Coronary artery (tissue), 2 donors: ENCODE measurements around the gene MORN5.
A peak's percentile ranks its signal among the peaks of the same experiment; 100 is the strongest.

Experiments
- DNase-seq: peaks from one replicate; pipeline ENCODE4 v3.0.0-alpha.2; 2017; ENCODE audit warnings: low spot score
- H3K27ac ChIP-seq, 2 donors: fragments of 200-600 bp; sonication (generic); one replicate each; pipeline ENCODE4 v1.5.1; 2016 to 2019
- H3K4me3 ChIP-seq: fragments of 200-600 bp; sonication (generic); 2 replicates; pipeline ENCODE4 v1.5.1; 2016; ENCODE audit warnings: mild to moderate bottlenecking, moderate library complexity
- TF ChIP-seq, protein P1 (sequence below): fragments of 200-600 bp; sonication (generic); IDR thresholded peaks from one replicate; pipeline ENCODE4 v1.5.1; 2019; ENCODE audit warnings: antibody characterized with exemption

MORN5 gene

GRCh38 chr9:122214507-122214906 lies 54.8 kb downstream of the MORN5 start:
- Histone ChIP-seq H3K4me3 (peak overlapping the region; percentile 69), H3K27ac (no peak overlapping the region)
- DNase-seq, result no peak
- TF ChIP-seq, protein P1, sequence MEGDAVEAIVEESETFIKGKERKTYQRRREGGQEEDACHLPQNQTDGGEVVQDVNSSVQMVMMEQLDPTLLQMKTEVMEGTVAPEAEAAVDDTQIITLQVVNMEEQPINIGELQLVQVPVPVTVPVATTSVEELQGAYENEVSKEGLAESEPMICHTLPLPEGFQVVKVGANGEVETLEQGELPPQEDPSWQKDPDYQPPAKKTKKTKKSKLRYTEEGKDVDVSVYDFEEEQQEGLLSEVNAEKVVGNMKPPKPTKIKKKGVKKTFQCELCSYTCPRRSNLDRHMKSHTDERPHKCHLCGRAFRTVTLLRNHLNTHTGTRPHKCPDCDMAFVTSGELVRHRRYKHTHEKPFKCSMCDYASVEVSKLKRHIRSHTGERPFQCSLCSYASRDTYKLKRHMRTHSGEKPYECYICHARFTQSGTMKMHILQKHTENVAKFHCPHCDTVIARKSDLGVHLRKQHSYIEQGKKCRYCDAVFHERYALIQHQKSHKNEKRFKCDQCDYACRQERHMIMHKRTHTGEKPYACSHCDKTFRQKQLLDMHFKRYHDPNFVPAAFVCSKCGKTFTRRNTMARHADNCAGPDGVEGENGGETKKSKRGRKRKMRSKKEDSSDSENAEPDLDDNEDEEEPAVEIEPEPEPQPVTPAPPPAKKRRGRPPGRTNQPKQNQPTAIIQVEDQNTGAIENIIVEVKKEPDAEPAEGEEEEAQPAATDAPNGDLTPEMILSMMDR, result no peak

DNA sequence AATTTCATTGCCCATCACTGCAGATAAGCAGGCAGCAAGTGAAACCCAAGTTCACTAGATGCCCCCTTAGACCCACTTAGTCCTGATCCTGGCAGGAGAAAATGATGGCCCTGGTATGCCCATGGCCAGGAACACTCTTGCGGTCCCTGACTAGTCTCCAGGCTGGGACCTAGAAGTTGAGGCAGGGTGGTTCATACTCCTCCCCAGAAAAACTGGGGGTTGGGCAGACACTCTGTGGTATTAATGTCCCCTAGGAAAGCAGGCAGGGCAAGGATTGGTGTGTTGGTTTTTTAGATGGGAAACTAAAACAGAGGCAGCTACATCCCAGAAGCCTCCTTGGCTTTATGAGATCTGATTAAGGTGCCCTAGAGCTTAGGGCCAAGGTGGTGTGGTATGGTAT lies 56.0 kb downstream of the MORN5 start:
- no peak overlapping the region for H3K27ac ChIP-seq
- H3K4me3 ChIP-seq, result no peak overlapping the region
- TF ChIP-seq, protein P1, result no peak
- no peak for DNase-seq

DNA sequence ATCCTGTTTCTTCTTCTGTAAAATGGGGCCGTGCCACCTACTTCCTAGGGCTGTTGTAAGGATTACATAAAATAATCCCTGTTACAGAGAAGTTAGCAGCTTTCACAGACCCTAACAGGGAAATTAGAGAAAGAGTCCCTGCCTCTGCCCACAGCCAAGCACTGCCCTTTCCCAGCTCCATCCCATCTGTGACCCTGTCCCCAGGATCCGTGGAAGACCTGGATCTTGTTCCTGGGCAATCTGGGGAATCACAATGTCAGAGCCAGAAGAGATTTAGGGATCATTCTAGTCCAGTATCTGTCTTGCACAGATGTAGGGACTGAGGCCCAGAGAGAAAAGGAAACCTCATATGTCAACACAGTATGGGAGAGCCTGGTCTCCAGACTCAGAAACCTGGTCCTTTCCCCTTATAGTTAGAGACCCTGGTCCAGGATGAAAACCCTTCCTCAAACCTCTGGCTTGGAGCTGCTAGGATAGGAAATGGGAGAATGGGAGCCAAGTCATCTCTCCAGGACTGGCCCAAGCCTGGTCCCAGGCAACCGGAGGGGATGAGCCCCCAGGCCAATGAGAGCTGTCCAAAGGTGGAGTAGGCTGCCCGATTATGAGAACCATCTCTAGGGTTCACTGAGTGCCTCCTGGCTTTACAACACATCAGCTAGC lies 56.6 kb downstream of the MORN5 start:
- H3K27ac ChIP-seq, result no peak overlapping the region
- TF ChIP-seq, protein P1, result no peak
- no peak for DNase-seq
- no peak overlapping the region for H3K4me3 ChIP-seq

DNA sequence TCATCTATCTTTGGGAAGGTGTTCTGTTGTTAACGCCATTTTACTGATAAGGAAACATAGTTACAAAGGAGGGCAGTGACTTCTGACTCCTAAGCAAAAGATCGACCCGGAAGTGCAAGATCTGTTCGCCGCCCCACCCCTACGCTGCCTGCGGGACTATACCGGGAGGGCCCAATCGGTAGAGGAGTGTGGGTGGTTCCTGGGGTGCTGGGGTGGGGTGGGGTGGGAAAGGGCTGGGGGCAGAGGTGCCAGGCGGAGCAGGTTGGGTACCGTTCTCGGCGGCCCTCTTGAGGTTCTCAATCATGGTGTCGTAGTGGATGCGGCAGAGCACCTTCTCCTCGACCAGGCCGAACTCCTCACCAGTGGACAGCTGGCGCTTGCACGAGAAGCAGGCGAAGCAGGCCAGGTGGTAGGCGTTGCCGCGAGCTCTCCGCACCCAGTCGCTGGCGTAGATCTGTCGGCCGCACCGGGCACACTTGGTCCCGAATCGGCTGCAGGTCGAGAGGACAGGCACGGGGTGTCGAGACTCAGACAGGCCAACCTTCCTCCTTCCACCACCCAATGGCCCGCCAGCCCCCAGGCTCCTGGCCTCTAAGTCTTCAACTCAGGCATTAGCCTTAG lies 57.2 kb downstream of the MORN5 start:
- H3K27ac ChIP-seq, result no peak overlapping the region
- DNase-seq, result peak; percentile 57
- TF ChIP-seq, protein P1, result no peak
- no peak overlapping the region for H3K4me3 ChIP-seq

GRCh38 chr9:122217640-122218039 lies 57.9 kb downstream of the MORN5 start:
- TF ChIP-seq, protein P1, result no peak
- DNase-seq, result peak; percentile 16
- no peak overlapping the region for H3K4me3 ChIP-seq
- no peak overlapping the region for H3K27ac ChIP-seq

GRCh38 chr9:122218071-122218934 lies 58.6 kb downstream of the MORN5 start:
- DNase-seq, result peak; percentile 24
- TF ChIP-seq, protein P1, result no peak
- H3K4me3 ChIP-seq, result peak overlapping the region; percentile 56
- H3K27ac ChIP-seq, result no peak overlapping the region
